ENCODE measurements around the gene RGS12. TPM values are rescaled to one million over a fixed set of nuclear protein-coding genes. Genes with fewer than 3 reads are reported as not detected.

The RGS12 gene
- total RNA-seq, 2 experiments from 2014 or later: 7.4 to 7.5 TPM

DNA sequence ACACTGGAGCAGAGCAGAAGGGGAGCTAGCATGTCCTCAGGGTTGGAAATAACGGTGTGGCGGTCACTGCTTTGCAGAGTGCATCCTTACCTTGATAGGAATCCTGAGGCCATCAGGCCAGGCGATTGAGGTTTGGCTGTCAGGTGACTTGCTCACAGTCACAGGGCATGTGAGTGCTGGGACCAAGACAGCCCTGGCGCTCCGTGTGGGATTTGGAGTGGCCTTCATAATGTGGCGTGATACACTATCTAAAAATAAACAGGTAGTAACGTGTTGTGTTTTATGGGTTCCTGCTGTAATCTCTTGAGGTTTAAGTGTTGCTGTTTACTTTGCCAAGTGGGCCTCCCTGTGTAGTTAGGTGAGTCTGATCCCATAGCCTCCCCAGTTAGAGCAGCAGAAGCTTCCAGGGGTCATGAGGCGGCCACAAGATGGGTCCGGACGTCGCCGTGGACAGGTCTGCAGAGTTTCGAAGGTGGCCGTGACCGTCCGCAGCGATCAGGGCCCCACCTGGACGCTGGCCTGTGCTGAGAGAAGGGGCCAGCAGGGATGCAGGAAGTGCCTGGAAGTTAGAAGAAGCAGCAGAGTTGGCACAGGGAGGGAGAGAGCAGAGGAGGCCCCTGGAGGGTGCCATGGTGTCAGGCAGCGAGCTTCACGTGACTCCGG, 27.7 kb downstream of the RGS12 start:
- Mint-ChIP-seq H3K9me3 (no peaks in the 10 kb centered on the region), H3K4me1 (no peaks in the 10 kb centered on the region), H3K36me3 (ENCODE audit: low read depth) (no peaks in the 10 kb centered on the region), H3K27ac (no peak overlapping the region), H3K4me3 (no peak overlapping the region), H3K27me3 (no peaks in the 10 kb centered on the region)
- ChIA-PET POLR2A (no interaction called here), CTCF (interaction anchor here (1.2 to 1.6 kb wide), 2 partner anchors 26 kb away, joined by 3 to 5 read pairs; no protein-coding TSS in a partner anchor)
- DNase-seq: no peak

DNA sequence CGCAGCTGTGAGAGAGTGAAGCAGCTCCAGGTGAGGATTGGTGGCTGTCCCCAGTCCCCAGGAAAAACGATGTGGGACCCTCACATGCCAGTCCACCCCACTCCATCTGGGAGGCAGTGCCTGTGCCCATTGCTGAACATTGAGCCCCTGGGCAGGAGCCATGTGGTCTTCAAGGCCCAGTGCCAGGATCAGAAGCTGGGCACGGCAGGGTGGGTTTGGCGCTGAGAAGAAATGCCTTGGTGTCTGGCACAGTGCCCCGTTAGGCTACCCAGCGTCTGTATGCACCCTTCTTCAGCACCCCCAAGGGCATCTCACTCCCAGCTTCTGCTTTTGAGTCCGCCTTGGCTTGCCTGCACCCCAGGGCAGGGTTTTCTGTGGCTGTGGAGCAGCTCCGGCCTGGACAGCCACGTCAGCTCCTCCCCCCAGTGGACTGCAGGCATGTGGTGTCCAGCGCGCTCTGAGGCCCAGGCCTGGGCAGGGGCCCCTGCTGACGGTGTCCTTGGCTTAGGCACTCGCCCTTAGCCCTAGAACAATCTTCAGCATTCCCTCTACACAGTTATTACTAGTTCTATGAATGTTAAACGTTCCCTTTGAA, 28.6 kb downstream of the RGS12 start:
- H3K9me3 Mint-ChIP-seq: no peaks in the 10 kb centered on the region
- ChIA-PET POLR2A (no interaction called here), CTCF (interaction anchor here (0.7 to 1.6 kb wide), 2 partner anchors 25 to 214 kb away, joined by 3 to 5 read pairs; no protein-coding TSS in a partner anchor)
- no peak overlapping the region for H3K27ac Mint-ChIP-seq
- no peaks in the 10 kb centered on the region for H3K36me3 Mint-ChIP-seq (ENCODE audit: low read depth)
- DNase-seq: no peak
- H3K27me3 Mint-ChIP-seq: peaks cover 4% of the 10 kb centered on the region
- no peak overlapping the region for H3K4me3 Mint-ChIP-seq
- H3K4me1 Mint-ChIP-seq: no peaks in the 10 kb centered on the region

- Mint-ChIP-seq H3K36me3 (ENCODE audit: low read depth) (no peaks in the 10 kb centered on the region), H3K27me3 (peaks cover 4% of the 10 kb centered on the region), H3K27ac (no peak overlapping the region), H3K4me3 (no peak overlapping the region), H3K9me3 (no peaks in the 10 kb centered on the region), H3K4me1 (no peaks in the 10 kb centered on the region)
- no peak for DNase-seq
- CTCF ChIA-PET: interaction anchor here (0.7 to 1.6 kb wide), 2 partner anchors 24 to 215 kb away, joined by 3 to 5 read pairs; no protein-coding TSS in a partner anchor
- POLR2A ChIA-PET: no interaction called here
Measured at GRCh38 chr4:3322059-3322550, 29.3 kb downstream of the RGS12 start.

GRCh38 chr4:3323071-3323481, 30.3 kb downstream of the RGS12 start:
- DNase-seq: peak; percentile 10
- CTCF ChIA-PET: no interaction called here
- Mint-ChIP-seq H3K27me3 (peaks cover 6% of the 10 kb centered on the region), H3K9me3 (no peaks in the 10 kb centered on the region), H3K4me1 (no peaks in the 10 kb centered on the region), H3K36me3 (ENCODE audit: low read depth) (no peaks in the 10 kb centered on the region), H3K4me3 (no peak overlapping the region), H3K27ac (no peak overlapping the region)
- POLR2A ChIA-PET: no interaction called here

DNA sequence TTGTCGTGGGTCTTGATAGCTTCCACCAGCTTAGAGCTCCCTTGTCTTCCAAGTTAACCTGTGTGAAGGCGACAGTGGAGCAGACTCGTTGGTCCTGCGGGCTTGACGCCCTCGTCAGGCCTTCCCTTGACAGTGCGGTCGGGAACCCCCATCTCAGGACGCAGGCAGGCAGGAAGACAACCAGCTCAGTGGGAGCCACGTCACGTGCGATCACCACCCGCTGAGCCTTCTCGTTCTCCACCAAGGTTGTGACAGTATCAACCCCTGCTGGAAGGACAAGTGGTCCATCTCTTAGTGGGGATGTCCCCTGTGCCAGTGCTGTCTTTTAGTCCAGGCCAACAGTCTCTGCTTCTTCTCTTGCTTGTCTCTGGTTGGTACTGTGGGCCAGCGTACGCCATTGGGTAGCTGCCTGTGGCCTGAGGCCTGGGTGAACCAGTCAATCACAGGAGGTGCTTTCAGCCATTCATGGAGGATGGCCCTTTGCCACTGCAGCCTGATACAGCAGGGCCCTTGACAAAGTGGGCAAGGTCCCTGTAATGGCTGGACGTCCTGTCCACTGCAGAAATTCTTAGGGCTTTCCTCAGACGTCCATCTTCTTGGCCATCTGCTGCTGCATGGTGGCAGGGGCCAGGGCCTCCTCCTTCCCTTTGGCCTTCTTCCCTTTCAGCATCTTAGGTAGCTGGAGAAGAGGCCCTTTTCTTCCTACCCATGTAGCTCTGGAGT, 31.4 kb downstream of the RGS12 start:
- POLR2A ChIA-PET: no interaction called here
- Mint-ChIP-seq H3K27ac (no peak overlapping the region), H3K4me3 (no peak overlapping the region), H3K9me3 (no peaks in the 10 kb centered on the region), H3K4me1 (no peaks in the 10 kb centered on the region), H3K27me3 (peaks cover 6% of the 10 kb centered on the region), H3K36me3 (ENCODE audit: low read depth) (no peaks in the 10 kb centered on the region)
- DNase-seq: peak; percentile 12
- CTCF ChIA-PET: interaction anchor here (0.7 to 1.5 kb wide), 2 partner anchors 22 to 123 kb away, joined by 3 to 5 read pairs; no protein-coding TSS in a partner anchor

- DNase-seq: peak; percentile 12
- Mint-ChIP-seq H3K9me3 (no peaks in the 10 kb centered on the region), H3K4me3 (no peak overlapping the region), H3K4me1 (no peaks in the 10 kb centered on the region), H3K36me3 (ENCODE audit: low read depth) (no peaks in the 10 kb centered on the region), H3K27me3 (peaks cover 6% of the 10 kb centered on the region), H3K27ac (no peak overlapping the region)
- POLR2A ChIA-PET: no interaction called here
- CTCF ChIA-PET: interaction anchor here (1.6 kb wide), 1 partner anchor 17 kb away, joined by 3 read pairs; no protein-coding TSS in a partner anchor
Measured at GRCh38 chr4:3328814-3329663, 36.2 kb downstream of the RGS12 start.

DNA sequence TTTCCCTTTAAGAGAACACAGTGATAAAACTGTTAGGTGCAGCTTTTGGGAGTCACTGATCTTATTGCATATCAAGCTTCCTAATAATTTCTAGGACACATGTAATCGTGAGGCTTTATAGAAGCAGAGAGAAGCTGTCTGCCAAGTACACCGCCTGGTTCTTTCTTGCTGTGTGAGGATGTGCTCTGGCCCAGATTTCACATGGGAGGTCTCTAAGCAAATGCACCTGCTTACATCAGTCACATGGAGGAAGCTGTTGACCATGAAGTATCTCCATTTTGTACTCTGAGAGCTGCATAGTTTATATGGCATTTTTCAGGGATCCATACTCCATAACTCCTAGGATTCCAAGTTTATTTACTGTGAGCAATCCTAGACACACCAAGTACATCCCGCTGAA, 37.1 kb downstream of the RGS12 start:
- Mint-ChIP-seq H3K27me3 (peaks cover 10% of the 10 kb centered on the region), H3K9me3 (no peaks in the 10 kb centered on the region), H3K4me1 (peaks cover 2% of the 10 kb centered on the region), H3K27ac (no peak overlapping the region), H3K36me3 (ENCODE audit: low read depth) (no peaks in the 10 kb centered on the region), H3K4me3 (no peak overlapping the region)
- POLR2A ChIA-PET: no interaction called here
- CTCF ChIA-PET: interaction anchor here (1.6 kb wide), 1 partner anchor 16 kb away, joined by 3 read pairs; no protein-coding TSS in a partner anchor
- no peak for DNase-seq

GRCh38 chr4:3330707-3331106, 37.9 kb downstream of the RGS12 start:
- DNase-seq: no peak
- peaks cover 10% of the 10 kb centered on the region for H3K27me3 Mint-ChIP-seq
- no peaks in the 10 kb centered on the region for H3K9me3 Mint-ChIP-seq
- POLR2A ChIA-PET: no interaction called here
- no peak overlapping the region for H3K4me3 Mint-ChIP-seq
- no peak overlapping the region for H3K27ac Mint-ChIP-seq
- CTCF ChIA-PET: interaction anchor here (1.6 kb wide), 1 partner anchor 16 kb away, joined by 3 read pairs; no protein-coding TSS in a partner anchor
- no peaks in the 10 kb centered on the region for H3K36me3 Mint-ChIP-seq (ENCODE audit: low read depth)
- peaks cover 2% of the 10 kb centered on the region for H3K4me1 Mint-ChIP-seq

DNA sequence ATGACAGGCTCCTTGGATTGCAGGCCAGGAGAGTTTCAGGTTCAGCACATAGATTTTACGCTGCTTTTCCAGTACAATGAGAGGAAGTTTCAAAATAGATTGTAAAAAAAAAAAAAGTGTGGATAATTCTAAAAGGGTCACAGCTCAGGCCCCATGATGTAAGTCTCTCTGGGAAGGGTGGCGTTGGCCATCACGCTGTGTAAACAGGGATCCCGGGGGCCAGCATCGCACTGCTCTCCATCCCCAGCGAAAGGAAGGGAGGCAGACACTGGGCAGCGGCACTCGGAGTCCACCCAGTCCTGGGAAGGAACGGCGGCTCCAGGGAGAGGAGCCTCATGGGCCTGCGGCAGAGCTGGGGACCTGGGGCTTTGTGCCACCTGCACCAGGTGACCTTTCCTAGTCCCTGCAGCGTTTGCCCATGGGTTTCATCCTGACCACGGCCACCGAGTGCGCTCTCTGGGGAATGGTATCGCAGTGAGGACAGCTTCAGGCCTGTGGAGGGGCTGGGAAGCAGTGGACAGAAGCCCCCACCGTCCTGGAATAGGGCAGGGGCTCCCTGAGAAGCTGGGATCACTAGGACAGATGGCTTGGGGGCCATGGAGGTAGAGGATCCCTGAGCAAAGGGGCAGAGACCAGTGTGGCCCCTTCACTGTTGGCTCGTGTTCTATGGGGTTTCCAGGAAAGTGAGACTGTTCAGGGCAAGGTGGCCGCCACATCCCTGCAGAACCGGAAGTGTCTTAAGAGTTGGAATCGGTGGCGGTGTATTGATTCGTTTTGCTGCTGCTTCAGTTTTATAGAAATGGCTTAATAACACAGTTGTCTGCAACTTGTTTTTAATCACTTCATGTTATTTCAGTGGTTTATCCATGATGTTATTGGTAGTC, 38.9 kb downstream of the RGS12 start:
- Mint-ChIP-seq H3K36me3 (ENCODE audit: low read depth) (no peaks in the 10 kb centered on the region), H3K27me3 (peaks cover 8% of the 10 kb centered on the region), H3K4me1 (peaks cover 2% of the 10 kb centered on the region), H3K27ac (no peak overlapping the region), H3K4me3 (no peak overlapping the region), H3K9me3 (no peaks in the 10 kb centered on the region)
- ChIA-PET POLR2A (no interaction called here), CTCF (no interaction called here)
- no peak for DNase-seq

GRCh38 chr4:3332498-3332897, 39.7 kb downstream of the RGS12 start:
- Mint-ChIP-seq H3K4me1 (peaks cover 2% of the 10 kb centered on the region), H3K4me3 (no peak overlapping the region), H3K27ac (no peak overlapping the region), H3K36me3 (ENCODE audit: low read depth) (no peaks in the 10 kb centered on the region), H3K9me3 (no peaks in the 10 kb centered on the region), H3K27me3 (peaks cover 6% of the 10 kb centered on the region)
- DNase-seq: no peak
- POLR2A ChIA-PET: no interaction called here
- CTCF ChIA-PET: no interaction called here

GRCh38 chr4:3334316-3334715, 41.5 kb downstream of the RGS12 start:
- no peak overlapping the region for H3K27ac Mint-ChIP-seq
- H3K4me1 Mint-ChIP-seq: peaks cover 2% of the 10 kb centered on the region
- no peak overlapping the region for H3K4me3 Mint-ChIP-seq
- no peaks in the 10 kb centered on the region for H3K9me3 Mint-ChIP-seq
- H3K36me3 Mint-ChIP-seq (ENCODE audit: low read depth): no peaks in the 10 kb centered on the region
- POLR2A ChIA-PET: no interaction called here
- no peak for DNase-seq
- CTCF ChIA-PET: no interaction called here
- peaks cover 6% of the 10 kb centered on the region for H3K27me3 Mint-ChIP-seq

- H3K9me3 Mint-ChIP-seq: no peaks in the 10 kb centered on the region
- H3K4me3 Mint-ChIP-seq: no peak overlapping the region
- H3K27ac Mint-ChIP-seq: no peak overlapping the region
- ChIA-PET CTCF (no interaction called here), POLR2A (no interaction called here)
- H3K27me3 Mint-ChIP-seq: peaks cover 6% of the 10 kb centered on the region
- peaks cover 2% of the 10 kb centered on the region for H3K4me1 Mint-ChIP-seq
- no peak for DNase-seq
- H3K36me3 Mint-ChIP-seq (ENCODE audit: low read depth): no peaks in the 10 kb centered on the region
Measured at GRCh38 chr4:3335385-3335784, 42.6 kb downstream of the RGS12 start.

Data from activated CD4-positive, alpha-beta memory T cell treated with anti-CD3 and anti-CD28 coated beads, Interleukin-2, amount 10 ng/mL, durations not matched to agents 7 days and 5 days (primary cell).